ENCODE measurements around the gene INSIG2.

Gene INSIG2

GRCh38 chr2:118112771-118113334, 24.6 kb downstream of the INSIG2 start:
- no peak overlapping the region for H3K27ac ChIP-seq (ENCODE audit: low read depth, low read length)
- no peak overlapping the region for H3K4me3 ChIP-seq (ENCODE audit: low read depth in 1 of 5, low read length in 5 of 5)
- H3K4me1 ChIP-seq (ENCODE audit: control insufficient read depth in 5 of 5, insufficient read depth in 5 of 5, low read length in 5 of 5), result peaks cover 0 to 9% (median 4%) of the 10 kb centered on the region in 5 donors
- H3K36me3 ChIP-seq (ENCODE audit: control insufficient read depth in 5 of 5, insufficient read depth in 5 of 5, low read length in 5 of 5), result peaks cover 8 to 19% (median 11%) of the 10 kb centered on the region in 5 donors
- no peaks in the 10 kb centered on the region for H3K27me3 ChIP-seq (ENCODE audit: control insufficient read depth in 5 of 5, insufficient read depth in 4 of 5, low read length in 5 of 5)
- no peak overlapping the region for H3K9ac ChIP-seq (ENCODE audit: low read length in 5 of 5)
- H3K9me3 ChIP-seq (ENCODE audit: control insufficient read depth in 5 of 5, low read length in 5 of 5), result no peaks in the 10 kb centered on the region

GRCh38 chr2:118114863-118115262, 26.6 kb downstream of the INSIG2 start:
- no peak overlapping the region for H3K9ac ChIP-seq (ENCODE audit: low read length in 5 of 5)
- no peaks in the 10 kb centered on the region for H3K27me3 ChIP-seq (ENCODE audit: control insufficient read depth in 5 of 5, insufficient read depth in 4 of 5, low read length in 5 of 5)
- H3K4me1 ChIP-seq (ENCODE audit: control insufficient read depth in 5 of 5, insufficient read depth in 5 of 5, low read length in 5 of 5), result peaks cover 0 to 18% (median 6%) of the 10 kb centered on the region in 5 donors
- no peak overlapping the region for H3K27ac ChIP-seq (ENCODE audit: low read depth, low read length)
- H3K9me3 ChIP-seq (ENCODE audit: control insufficient read depth in 5 of 5, low read length in 5 of 5), result no peaks in the 10 kb centered on the region
- H3K4me3 ChIP-seq (ENCODE audit: low read depth in 1 of 5, low read length in 5 of 5), result no peak overlapping the region
- peaks cover 0 to 5% (median 3%) of the 10 kb centered on the region in 5 donors for H3K36me3 ChIP-seq (ENCODE audit: control insufficient read depth in 5 of 5, insufficient read depth in 5 of 5, low read length in 5 of 5)

GRCh38 chr2:118115761-118116160, 27.5 kb downstream of the INSIG2 start:
- Histone ChIP-seq H3K27me3 (ENCODE audit: control insufficient read depth in 5 of 5, insufficient read depth in 4 of 5, low read length in 5 of 5) (no peaks in the 10 kb centered on the region), H3K36me3 (ENCODE audit: control insufficient read depth in 5 of 5, insufficient read depth in 5 of 5, low read length in 5 of 5) (peaks cover 0 to 5% (median 3%) of the 10 kb centered on the region in 5 donors), H3K27ac (ENCODE audit: low read depth, low read length) (no peak overlapping the region), H3K9me3 (ENCODE audit: control insufficient read depth in 5 of 5, low read length in 5 of 5) (no peaks in the 10 kb centered on the region), H3K4me3 (ENCODE audit: low read depth in 1 of 5, low read length in 5 of 5) (no peak overlapping the region), H3K4me1 (ENCODE audit: control insufficient read depth in 5 of 5, insufficient read depth in 5 of 5, low read length in 5 of 5) (peaks cover 0 to 20% (median 9%) of the 10 kb centered on the region in 5 donors), H3K9ac (ENCODE audit: low read length in 5 of 5) (no peak overlapping the region)

GRCh38 chr2:118118479-118118878, 30.2 kb downstream of the INSIG2 start:
- Histone ChIP-seq H3K36me3 (ENCODE audit: control insufficient read depth in 5 of 5, insufficient read depth in 5 of 5, low read length in 5 of 5) (peaks cover 0 to 3% (median 0%) of the 10 kb centered on the region in 5 donors), H3K4me1 (ENCODE audit: control insufficient read depth in 5 of 5, insufficient read depth in 5 of 5, low read length in 5 of 5) (peaks cover 0 to 29% (median 20%) of the 10 kb centered on the region in 5 donors), H3K9me3 (ENCODE audit: control insufficient read depth in 5 of 5, low read length in 5 of 5) (no peaks in the 10 kb centered on the region), H3K9ac (ENCODE audit: low read length in 5 of 5) (no peak overlapping the region), H3K27ac (ENCODE audit: low read depth, low read length) (no peak overlapping the region), H3K4me3 (ENCODE audit: low read depth in 1 of 5, low read length in 5 of 5) (no peak overlapping the region), H3K27me3 (ENCODE audit: control insufficient read depth in 5 of 5, insufficient read depth in 4 of 5, low read length in 5 of 5) (no peaks in the 10 kb centered on the region)

- peaks cover 0 to under 1% (median 0%) of the 10 kb centered on the region in 5 donors for H3K36me3 ChIP-seq (ENCODE audit: control insufficient read depth in 5 of 5, insufficient read depth in 5 of 5, low read length in 5 of 5)
Measured at GRCh38 chr2:118119158-118119727, 31.0 kb downstream of the INSIG2 start.

GRCh38 chr2:118119761-118120400, 31.6 kb downstream of the INSIG2 start:
- Histone ChIP-seq H3K9ac (ENCODE audit: low read length in 5 of 5) (no peak overlapping the region), H3K27me3 (ENCODE audit: control insufficient read depth in 5 of 5, insufficient read depth in 4 of 5, low read length in 5 of 5) (no peaks in the 10 kb centered on the region), H3K9me3 (ENCODE audit: control insufficient read depth in 5 of 5, low read length in 5 of 5) (no peaks in the 10 kb centered on the region), H3K36me3 (ENCODE audit: control insufficient read depth in 5 of 5, insufficient read depth in 5 of 5, low read length in 5 of 5) (no peaks in the 10 kb centered on the region), H3K27ac (ENCODE audit: low read depth, low read length) (no peak overlapping the region), H3K4me1 (ENCODE audit: control insufficient read depth in 5 of 5, insufficient read depth in 5 of 5, low read length in 5 of 5) (peaks cover 2 to 39% (median 30%) of the 10 kb centered on the region in 5 donors), H3K4me3 (ENCODE audit: low read depth in 1 of 5, low read length in 5 of 5) (no peak overlapping the region)

More at GRCh38 chr2:118119158-118119727, 31.0 kb downstream of the INSIG2 start:
- Histone ChIP-seq H3K9me3 (ENCODE audit: control insufficient read depth in 5 of 5, low read length in 5 of 5) (no peaks in the 10 kb centered on the region), H3K27me3 (ENCODE audit: control insufficient read depth in 5 of 5, insufficient read depth in 4 of 5, low read length in 5 of 5) (no peaks in the 10 kb centered on the region), H3K27ac (ENCODE audit: low read depth, low read length) (no peak overlapping the region), H3K9ac (ENCODE audit: low read length in 5 of 5) (no peak overlapping the region), H3K4me1 (ENCODE audit: control insufficient read depth in 5 of 5, insufficient read depth in 5 of 5, low read length in 5 of 5) (peaks cover 2 to 35% (median 26%) of the 10 kb centered on the region in 5 donors), H3K4me3 (ENCODE audit: low read depth in 1 of 5, low read length in 5 of 5) (no peak overlapping the region)

- no peaks in the 10 kb centered on the region for H3K36me3 ChIP-seq (ENCODE audit: control insufficient read depth in 5 of 5, insufficient read depth in 5 of 5, low read length in 5 of 5)
- H3K4me3 ChIP-seq (ENCODE audit: low read depth in 1 of 5, low read length in 5 of 5), result no peak overlapping the region
- no peak overlapping the region for H3K27ac ChIP-seq (ENCODE audit: low read depth, low read length)
- no peaks in the 10 kb centered on the region for H3K9me3 ChIP-seq (ENCODE audit: control insufficient read depth in 5 of 5, low read length in 5 of 5)
- H3K27me3 ChIP-seq (ENCODE audit: control insufficient read depth in 5 of 5, insufficient read depth in 4 of 5, low read length in 5 of 5), result no peaks in the 10 kb centered on the region
- H3K9ac ChIP-seq (ENCODE audit: low read length in 5 of 5), result no peak overlapping the region
- H3K4me1 ChIP-seq (ENCODE audit: control insufficient read depth in 5 of 5, insufficient read depth in 5 of 5, low read length in 5 of 5), result peaks cover 2 to 39% (median 30%) of the 10 kb centered on the region in 5 donors
Measured at GRCh38 chr2:118120401-118120780, 32.1 kb downstream of the INSIG2 start.

GRCh38 chr2:118121101-118121500, 32.8 kb downstream of the INSIG2 start:
- Histone ChIP-seq H3K9me3 (ENCODE audit: control insufficient read depth in 5 of 5, low read length in 5 of 5) (no peaks in the 10 kb centered on the region), H3K36me3 (ENCODE audit: control insufficient read depth in 5 of 5, insufficient read depth in 5 of 5, low read length in 5 of 5) (no peaks in the 10 kb centered on the region), H3K4me1 (ENCODE audit: control insufficient read depth in 5 of 5, insufficient read depth in 5 of 5, low read length in 5 of 5) (peaks cover 2 to 39% (median 30%) of the 10 kb centered on the region in 5 donors), H3K27ac (ENCODE audit: low read depth, low read length) (no peak overlapping the region), H3K4me3 (ENCODE audit: low read depth in 1 of 5, low read length in 5 of 5) (no peak overlapping the region), H3K27me3 (ENCODE audit: control insufficient read depth in 5 of 5, insufficient read depth in 4 of 5, low read length in 5 of 5) (no peaks in the 10 kb centered on the region), H3K9ac (ENCODE audit: low read length in 5 of 5) (no peak overlapping the region)

GRCh38 chr2:118121986-118122524, 33.8 kb downstream of the INSIG2 start:
- Histone ChIP-seq H3K36me3 (ENCODE audit: control insufficient read depth in 5 of 5, insufficient read depth in 5 of 5, low read length in 5 of 5) (no peaks in the 10 kb centered on the region), H3K27ac (ENCODE audit: low read depth, low read length) (peak overlapping the region; percentile 81), H3K4me1 (ENCODE audit: control insufficient read depth in 5 of 5, insufficient read depth in 5 of 5, low read length in 5 of 5) (peaks cover 2 to 39% (median 30%) of the 10 kb centered on the region in 5 donors), H3K27me3 (ENCODE audit: control insufficient read depth in 5 of 5, insufficient read depth in 4 of 5, low read length in 5 of 5) (no peaks in the 10 kb centered on the region), H3K4me3 (ENCODE audit: low read depth in 1 of 5, low read length in 5 of 5) (no peak overlapping the region), H3K9ac (ENCODE audit: low read length in 5 of 5) (no peak overlapping the region), H3K9me3 (ENCODE audit: control insufficient read depth in 5 of 5, low read length in 5 of 5) (no peaks in the 10 kb centered on the region)

Measured in subcutaneous abdominal adipose tissue (tissue), 5 donors.